CD4-positive, alpha-beta T cell treated with Interleukin-10 for 1 hour (primary cell): ENCODE results near the gene PEAK3.

Experiments
- DNase-seq: peaks from one replicate; pipeline ENCODE4 v3.0.0-alpha.2; 2020

The PEAK3 gene

DNA sequence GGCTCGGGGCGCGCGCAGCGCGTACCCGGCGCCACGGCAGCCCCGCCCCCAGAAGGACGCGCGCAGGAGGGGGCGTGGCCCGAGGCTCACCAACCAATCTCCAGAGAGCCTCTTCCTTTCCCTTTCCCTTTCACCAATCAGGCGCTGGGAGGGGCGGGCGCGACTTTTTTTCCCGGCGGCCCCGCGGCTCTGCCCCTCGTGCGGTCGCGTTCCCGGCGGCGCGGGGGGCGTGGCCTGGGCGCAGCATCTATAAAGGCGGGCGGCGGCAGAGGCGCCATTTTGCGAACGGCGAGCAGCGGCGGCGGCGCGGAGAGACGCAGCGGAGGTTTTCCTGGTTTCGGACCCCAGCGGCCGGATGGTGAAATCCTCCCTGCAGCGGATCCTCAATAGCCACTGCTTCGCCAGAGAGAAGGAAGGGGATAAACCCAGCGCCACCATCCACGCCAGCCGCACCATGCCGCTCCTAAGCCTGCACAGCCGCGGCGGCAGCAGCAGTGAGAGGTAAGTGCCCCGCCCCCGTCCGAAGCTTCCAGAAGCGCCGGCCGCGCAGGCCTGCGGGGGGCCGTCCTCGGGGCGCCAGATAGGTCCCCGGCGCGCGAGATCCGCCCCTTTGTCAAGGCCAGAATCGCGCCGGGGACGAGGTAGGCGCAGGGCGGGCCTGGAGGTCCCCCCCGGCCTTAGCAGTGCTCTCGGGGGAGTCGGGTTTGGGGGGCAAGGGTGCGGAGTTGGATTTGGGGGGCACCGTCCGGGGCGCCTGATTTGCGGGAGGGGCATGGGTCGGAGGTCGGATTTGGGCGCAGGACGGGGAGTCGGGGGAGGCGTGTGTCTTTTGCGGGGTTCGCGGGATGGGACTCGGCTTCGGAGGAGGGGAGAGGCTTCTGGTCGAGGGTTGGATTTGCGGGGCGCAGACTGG is 12.5 kb downstream of the PEAK3 start:
- DNase-seq: peak; percentile 99

DNA sequence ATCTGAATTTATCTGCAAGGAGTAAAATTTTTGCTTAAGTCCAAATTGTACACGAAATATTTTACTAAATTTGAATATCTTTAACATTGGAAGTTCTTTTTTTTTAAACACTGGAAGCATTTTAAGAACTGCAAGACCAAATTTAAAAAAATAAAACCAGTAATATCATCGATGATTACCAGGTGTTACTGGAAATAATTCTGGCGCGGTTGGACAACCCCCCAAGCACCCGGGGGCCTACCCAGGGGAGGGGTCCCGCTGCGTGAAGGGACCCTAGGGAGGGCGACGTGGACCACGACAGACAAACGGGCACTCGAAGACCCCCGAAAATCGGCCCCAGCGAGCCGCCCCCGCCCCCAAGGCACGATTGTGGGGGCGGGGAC is 13.1 kb downstream of the PEAK3 start:
- DNase-seq: no peak

DNA sequence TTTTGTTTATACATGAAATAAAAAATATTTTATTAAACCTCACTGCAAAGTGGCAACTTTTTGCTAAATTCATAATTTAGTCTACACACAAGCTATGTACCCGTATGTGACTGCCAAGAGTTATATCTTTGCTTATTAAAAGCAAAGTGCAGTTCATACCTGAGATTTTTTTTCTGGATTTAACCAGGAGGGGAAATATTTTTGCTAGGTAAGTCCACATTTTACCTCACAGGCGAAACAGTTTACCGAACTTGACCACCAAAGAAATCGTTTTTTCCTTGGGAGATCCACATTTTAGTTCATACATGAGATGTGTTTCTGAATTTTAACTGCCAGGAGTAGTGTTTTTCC is 13.5 kb downstream of the PEAK3 start:
- no peak for DNase-seq

DNA sequence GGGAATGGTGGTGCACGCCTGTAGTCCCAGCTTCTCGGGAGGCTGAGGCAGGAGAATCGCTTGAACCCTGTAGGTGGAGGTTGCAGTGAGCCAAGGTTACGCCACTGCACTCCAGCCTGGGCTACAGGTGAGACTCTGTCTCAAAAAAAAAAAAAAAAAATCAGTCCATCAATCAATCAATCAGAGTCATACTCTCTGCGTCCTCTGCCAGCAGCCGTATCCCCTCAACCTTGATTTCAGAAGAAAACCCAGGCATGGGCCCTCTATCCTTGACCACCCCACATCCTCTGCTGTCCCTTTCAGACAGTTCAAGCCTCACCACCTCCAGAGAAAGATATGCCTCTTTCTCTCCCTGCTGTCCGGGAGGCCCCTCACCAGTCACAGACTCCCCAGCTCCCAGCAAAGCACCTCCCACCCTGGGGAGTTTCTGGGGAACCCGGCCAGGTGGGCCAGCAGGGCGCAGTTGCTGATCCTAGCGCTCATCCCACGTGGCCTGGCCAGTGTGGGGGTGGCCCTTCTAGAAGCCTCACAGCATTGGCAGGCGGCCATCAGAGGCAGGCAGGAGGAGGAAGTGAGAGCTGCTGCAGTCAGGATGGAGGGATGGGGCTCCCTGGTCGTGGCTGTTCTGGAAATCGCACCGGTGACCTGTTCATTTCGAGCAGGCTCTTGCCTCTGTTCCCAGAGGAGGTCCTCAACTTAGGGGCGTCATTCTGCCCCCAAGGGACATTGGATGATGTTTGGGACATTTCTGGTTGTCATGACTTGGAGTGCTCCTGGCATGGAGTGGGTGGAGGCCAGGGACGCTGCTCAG is 15.6 kb downstream of the PEAK3 start:
- no peak for DNase-seq

DNA sequence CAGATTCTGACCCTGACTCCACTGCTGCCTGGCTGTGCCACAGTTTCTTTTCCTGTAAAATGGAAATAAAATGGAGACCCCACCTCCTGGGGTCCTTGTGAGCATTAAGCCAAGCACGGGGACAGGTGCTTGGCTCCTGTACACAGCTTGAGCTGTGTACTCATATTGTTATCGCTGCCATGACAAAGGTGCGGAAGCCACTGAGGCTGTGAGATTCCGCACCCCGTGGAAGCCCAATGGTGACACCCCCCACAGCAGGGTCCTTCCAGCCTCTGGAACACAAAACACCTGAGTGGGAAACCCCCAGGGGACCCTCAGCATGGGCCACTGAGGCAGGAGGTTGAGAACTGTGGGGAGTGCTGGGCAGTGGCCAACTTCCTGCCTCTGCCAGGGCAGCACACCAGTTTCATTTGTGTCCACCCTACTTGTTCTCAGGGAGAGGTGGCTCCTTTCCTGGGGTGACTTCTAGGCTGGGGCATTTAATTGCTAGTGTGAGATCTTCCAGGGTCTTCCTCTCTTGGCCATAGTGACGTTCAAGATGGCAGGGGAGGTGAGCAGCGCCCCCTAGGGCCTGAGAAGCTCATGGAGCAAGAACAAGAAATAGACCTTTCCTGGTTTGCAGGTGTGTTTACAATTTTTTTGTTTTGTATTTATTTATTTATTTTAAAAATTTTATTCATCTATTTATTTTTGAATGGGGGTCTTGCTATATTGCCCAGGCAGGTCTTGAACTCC is 20.4 kb downstream of the PEAK3 start:
- DNase-seq: peak; percentile 74

DNA sequence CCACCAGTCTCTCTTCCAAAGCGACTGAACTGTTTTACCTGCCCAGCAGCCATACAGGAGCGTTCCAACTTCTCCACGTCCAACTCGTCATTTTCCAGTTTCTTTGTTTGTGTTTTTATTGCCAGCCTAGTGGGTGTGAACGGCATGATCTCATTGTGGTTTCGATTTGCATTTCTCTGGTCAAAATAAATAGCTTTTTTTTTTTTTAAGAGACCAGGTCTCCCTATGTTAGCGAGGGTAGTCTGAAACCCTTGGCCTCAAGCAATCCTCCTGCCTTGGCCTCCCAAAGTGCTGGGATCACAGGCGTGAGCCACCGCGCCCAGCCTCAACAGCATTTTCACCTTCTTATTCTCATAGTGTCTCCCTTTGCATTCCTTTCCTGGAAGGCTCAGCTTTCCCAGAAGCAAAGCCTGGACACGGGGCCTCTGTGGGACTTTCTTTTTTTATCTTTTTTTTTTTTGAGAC is 21.6 kb downstream of the PEAK3 start:
- DNase-seq: peak; percentile 47

DNA sequence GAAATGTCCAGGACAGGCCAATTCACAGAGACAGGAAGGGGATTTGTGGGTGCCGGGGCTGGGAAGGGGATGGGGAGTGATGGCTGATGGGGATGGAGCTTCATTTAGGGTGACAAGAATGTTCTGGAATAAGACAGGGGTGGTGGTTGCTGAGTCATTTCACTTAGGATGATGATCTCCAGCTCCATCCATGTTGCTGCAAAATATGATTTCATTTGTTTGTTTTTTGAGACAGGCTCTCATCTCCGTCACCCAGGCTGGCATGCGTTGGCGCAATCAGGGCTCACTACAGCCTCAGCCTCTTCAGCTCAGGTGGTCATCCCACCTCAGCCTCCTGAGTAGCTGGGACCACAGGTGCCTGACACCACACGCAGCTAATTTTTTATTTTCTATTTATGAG is 22.6 kb downstream of the PEAK3 start:
- DNase-seq: no peak

DNA sequence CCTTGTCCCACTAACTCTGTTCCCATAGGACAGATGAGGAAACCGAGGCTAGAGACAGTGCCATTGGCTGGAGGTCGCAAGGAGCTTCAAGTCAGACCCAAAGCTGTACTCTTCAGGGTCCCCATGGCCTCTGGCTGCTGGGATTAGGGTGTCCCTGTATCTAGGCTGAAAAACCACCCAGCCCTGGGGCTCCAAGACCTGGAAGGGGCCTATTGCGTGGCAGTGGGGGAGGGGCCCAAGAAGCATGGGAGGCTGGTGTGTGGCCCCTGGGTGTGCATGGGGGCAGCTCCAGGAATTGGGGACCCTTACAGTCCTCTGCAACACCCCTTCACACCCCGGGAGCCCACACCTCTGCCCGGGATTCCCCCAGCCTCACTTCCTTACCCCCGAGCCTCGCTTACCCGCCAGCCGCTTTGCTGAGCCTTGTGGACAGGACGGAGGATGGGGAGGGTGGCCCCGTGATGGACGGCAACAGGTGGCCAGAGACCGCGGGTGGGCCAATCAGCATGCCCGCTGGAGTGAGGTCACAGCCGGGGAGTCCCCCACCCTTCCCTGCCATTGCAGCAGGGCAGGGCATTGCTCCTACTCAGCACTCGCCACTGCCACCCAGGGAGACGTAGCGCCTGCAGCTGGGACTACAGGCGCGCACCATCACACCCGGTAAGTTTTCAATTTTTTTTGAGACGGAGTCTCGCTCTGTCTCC is 25.8 kb downstream of the PEAK3 start, which contains the start of gene JSRP1:
JSRP1 (minus strand) TSS at position 436 of the 704 bp plus-strand sequence. CDS start 1,103 bp downstream, outside the sequence.
- no peak for DNase-seq

DNA sequence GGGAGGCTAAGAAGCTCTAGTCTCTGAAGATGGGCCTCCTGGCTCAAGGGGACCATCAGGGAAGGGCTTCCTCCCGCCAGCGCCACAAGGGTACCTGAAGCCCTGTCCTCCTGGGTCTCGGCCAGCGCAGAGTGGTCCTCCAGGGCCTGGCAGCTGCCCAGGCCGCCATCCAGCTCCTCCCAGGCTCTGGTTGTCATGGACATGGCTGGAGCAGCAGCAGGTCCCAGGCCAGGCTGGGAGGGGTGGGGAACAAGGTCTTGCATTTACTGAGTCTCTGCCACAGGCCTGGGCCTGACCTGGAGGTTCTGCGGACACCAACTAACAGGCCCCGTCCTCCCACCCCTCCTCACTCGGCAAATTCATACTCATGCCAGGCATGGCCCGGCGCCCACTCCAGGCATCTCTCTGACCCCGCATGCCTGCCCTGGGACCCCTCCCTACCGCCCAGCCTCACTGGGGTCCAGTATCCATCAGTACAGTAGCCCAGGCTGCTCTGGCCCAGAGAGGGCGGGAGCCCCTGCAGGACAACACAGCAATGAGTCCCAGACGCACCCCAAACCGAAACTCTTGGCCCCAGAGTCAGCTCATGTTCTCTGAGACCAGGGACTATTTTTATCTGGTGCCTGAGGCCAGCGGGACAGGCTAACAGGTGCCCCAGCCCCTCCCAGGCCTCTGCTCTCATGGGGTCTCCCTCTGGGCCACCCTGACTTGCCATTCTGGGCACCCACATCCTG is 26.7 kb downstream of the PEAK3 start:
- no peak for DNase-seq

DNA sequence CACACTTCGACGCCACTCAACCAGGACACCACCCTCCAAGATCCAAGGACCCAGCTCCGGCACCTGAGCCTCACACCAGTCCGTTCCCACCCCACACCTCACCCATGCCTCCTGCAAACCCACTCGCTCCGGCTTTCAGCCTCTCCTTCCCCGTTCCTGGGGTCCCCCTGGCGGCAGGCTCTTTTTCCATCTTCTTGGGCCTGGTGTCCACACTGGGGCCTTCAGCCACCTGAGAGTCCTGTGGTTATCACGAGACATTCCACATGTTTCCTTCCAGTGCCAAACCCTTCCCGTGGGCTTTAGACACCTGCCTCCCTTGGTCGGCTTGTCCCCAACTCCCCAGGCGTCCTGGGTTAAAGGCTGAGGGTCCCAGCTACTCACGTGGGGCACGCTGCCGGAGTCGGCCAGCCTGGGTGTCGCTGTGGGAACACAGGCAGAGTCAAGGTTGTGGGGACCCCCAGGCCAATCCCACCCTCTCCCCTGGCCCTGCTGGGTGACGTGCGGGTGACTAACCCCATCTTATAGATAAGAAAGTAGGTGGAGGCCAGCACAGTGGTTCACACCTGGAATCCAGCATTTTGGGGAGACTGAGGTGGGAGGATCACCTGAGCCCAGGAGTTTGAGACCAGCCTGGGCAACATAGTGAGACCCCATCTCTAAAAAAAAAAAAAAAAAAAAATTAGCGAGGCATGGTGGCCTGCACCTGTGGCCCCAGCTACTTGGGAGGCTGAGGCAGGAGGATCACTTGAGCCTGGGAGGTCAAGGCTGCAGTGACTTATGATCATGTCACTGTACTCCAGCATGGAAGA is 27.7 kb downstream of the PEAK3 start:
- no peak for DNase-seq

DNA sequence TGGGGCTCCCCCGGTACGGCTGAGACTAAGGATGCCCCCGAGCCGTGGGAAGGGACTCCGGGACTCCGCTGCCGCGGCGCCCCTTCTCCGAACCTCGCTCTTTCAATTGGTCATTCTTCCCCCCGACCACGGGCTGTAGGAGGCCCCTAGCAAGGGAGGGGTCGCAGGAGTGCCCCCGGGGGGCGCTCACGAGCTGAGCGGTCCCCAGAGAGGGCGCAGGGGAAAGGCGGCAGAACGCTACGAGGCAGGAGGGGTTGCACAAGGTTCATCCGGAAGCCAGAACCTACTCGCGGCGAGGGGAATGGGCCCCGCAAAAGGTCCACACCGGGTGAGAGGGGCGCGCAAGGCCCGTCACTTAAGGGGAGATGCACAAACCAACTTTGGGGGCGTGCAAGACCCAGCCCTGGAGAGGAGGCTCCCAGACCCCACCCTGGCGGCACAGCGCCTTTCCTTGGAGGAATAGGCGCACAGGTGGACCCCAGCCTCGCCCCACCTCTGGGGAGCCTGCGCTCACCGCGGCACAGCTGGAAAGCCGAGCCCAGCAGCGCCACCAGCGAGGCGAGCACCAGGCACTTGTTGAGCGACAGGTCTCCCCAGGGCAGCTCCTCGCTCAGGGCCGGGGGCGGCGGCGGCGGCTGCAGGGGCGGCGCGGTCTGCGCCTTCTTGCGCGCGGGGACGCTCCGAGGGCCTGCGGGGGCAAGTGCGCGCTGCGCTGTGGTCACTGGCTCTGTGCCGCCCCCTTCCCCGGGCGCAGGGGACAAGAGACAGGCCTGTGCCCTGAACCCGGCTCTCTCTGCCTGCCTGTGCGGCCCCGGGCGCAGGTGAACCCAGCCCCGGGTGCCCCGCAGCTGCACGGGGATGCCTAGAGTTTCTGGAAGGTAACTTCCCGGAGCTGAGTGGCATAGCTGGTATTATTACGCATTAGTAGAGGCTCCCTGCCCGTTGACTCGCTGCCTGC is 28.6 kb downstream of the PEAK3 start:
- DNase-seq: peak; percentile 61

DNA sequence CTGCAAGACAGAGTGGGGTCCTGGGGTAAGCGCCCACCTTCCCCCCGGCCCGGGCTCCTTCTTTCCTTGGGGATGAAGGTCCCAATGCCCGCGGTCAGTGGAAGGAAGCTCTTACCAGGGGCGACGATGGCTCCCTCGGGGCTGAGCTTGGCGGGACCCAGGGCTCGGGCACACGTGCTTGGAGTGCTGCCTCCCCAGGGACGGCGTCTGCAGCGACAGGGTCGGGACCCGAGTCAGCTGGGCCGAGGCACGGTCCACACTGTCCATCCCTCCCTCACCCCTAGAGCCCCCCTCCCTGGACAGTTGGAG is 29.2 kb downstream of the PEAK3 start:
- DNase-seq: no peak

DNA sequence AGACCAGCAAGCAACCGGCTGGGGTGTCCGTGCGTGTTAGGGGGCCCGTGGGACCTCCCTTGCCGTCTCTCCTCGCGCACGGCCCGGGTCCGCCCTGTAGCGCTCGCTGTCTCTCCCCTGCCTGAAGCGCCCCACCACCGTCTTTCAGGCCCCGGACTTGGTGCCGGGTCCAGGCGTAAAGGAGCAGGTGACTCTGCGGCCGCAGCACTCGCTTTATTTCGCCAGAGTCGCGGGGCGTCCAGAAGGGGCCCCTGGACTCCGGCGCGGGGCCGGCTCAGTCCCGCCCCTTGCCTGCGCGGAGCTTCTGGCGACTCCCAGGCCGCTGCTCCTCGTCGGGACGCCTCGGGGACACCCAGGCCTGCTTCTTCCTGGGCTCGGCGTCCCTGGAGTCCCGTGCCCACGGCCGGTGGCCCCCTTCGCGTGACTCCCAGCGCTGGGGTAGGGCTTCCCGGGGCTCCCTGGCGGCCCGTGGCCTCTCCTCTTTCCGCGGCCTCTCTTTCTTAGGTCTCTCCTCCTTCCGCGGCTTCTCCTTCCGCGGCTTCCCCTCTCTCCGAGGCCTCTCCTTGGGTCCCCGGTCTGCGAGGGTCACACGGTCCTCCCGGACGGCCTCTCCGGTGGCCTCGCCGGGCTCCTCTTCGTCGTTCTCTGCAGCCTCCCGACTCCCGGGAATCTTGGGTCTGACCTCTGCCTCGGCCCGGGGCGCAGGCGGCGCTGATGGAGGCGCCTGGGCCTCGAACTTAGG is 29.7 kb downstream of the PEAK3 start:
- no peak for DNase-seq

DNA sequence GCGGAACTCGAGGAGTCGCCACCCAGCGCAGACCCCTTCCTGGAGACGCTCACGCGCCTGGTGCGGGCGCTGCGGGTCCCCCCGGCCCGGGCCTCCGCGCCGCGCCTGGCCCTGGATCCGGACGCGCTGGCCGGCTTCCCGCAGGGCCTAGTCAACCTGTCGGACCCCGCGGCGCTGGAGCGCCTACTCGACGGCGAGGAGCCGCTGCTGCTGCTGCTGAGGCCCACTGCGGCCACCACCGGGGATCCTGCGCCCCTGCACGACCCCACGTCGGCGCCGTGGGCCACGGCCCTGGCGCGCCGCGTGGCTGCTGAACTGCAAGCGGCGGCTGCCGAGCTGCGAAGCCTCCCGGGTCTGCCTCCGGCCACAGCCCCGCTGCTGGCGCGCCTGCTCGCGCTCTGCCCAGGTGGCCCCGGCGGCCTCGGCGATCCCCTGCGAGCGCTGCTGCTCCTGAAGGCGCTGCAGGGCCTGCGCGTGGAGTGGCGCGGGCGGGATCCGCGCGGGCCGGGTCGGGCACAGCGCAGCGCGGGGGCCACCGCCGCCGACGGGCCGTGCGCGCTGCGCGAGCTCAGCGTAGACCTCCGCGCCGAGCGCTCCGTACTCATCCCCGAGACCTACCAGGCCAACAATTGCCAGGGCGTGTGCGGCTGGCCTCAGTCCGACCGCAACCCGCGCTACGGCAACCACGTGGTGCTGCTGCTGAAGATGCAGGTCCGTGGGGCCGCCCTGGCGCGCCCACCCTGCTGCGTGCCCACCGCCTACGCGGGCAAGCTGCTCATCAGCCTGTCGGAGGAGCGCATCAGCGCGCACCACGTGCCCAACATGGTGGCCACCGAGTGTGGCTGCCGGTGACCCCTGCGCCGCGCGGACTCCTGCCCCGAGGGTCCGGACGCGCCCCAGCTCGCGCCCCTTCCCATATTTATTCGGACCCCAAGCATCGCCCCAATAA is 30.6 kb downstream of the PEAK3 start:
- DNase-seq: no peak

DNA sequence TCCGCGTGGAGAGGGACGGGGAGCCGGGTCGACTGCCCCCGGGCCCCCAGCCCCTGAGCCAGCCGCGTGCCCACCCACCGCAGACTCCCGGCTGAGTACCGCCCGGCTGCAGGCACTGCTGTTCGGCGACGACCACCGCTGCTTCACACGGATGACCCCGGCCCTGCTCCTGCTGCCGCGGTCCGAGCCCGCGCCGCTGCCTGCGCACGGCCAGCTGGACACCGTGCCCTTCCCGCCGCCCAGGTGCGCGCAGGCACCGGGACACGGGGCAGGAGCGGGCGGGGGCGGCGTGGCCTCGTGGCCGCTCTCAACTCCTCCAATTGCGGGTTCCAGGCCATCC is 31.2 kb downstream of the PEAK3 start:
- no peak for DNase-seq

DNA sequence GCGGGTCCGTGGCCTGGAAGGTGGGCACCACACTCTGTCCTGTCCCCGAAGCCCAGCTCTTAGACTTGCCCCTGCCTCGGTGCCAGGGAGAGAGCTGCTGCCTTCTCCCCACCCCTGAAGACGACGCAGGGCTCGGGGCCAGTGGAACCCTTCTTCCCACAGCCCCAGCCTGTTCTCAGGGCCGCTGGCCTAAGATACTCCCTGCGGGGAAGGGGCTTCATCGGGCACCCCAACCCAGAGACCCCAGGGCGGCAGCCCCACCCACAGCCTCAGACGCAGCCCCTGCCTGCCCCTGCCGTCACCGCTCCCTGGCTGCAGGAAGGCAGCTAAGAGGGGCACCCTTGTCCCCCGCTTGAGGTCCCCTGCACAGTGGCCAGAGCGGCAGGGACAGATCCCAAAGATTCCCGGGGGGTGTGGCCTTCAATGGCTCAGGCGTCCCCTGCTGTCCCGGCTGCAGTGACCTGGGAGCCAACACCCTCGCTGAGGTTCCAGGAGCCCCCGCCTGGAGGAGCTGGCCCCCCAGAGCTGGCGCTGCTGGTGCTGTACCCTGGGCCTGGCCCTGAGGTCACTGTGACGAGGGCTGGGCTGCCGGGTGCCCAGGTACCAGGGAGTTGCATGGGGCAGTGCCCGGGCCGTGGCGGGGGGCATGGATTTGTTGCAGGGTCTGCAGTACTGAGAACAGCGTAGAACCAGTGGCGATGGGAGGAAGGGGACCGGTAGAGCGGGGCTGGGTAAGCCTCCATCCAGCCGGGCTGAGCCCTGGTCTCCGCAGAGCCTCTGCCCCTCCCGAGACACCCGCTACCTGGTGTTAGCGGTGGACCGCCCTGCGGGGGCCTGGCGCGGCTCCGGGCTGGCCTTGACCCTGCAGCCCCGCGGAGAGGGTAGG is 31.9 kb downstream of the PEAK3 start:
- DNase-seq: no peak
